Testis (tissue), 3 donors: ENCODE data around the gene FBXO36. TPM values are rescaled to one million over a fixed set of nuclear protein-coding genes. Genes with fewer than 3 reads are reported as not detected.
"Not testable (repeated sequence)": the region's sequence is repeated elsewhere in the genome, so short reads cannot be mapped to it uniquely, and the experiment has no call there.

Source experiments
- DNase-seq: peaks from one replicate; pipeline ENCODE4 v3.0.0-alpha.2; 2019
- H3K27ac ChIP-seq, 2 donors: fragments of 200-600 bp; sonication (generic); one replicate each; pipeline ENCODE4 v1.5.1; 2019
- H3K27me3 ChIP-seq: fragments of 200-600 bp; sonication (generic); one replicate; pipeline ENCODE4 v1.5.1; 2019
- H3K36me3 ChIP-seq: fragments of 200-600 bp; sonication (generic); one replicate; pipeline ENCODE4 v1.5.1; 2017; ENCODE audit warnings: low read depth; ENCODE audit errors: missing control alignments
- H3K4me1 ChIP-seq: fragments of 200-600 bp; sonication (generic); one replicate; pipeline ENCODE4 v1.5.1; 2019
- H3K4me3 ChIP-seq, 2 donors: fragments of 200-600 bp; sonication (generic); one replicate each; pipeline ENCODE4 v1.5.1; 2017 to 2019
- H3K9me3 ChIP-seq: fragments of 200-600 bp; sonication (generic); one replicate; pipeline ENCODE4 v1.5.1; 2017
- CTCF ChIP-seq, 3 experiments: fragments of 450-650 bp in 2 of 3; fragments of 200-600 bp in 1 of 3; sonication (generic) in 1 of 3; IDR thresholded peaks; one replicate each; pipeline ENCODE4 v1.5.1; 2016 to 2019; ENCODE audit warnings: antibody characterized with exemption in 3 of 3, mild to moderate bottlenecking in 2 of 3, moderate library complexity in 1 of 3
- POLR2A ChIP-seq: fragments of 450-650 bp; IDR thresholded peaks from one replicate; pipeline ENCODE4 v1.6.1; 2017; ENCODE audit warnings: antibody characterized with exemption, mild to moderate bottlenecking, moderate library complexity
- WGBS, 2 donors: methylation state at CpG; one replicate each; pipeline ENCODE4 v1.1.5; 2018; 5-methylcytosine and 5-hydroxymethylcytosine counted together
- intact Hi-C: fragments of 100-400 bp; cut with DNase I; formaldehyde crosslinking; loops from one replicate; pipeline ENCODE4 v1.15.1; 2023; ENCODE audit warnings: low total_unique reads
- polyA plus RNA-seq: library from polyadenylated mRNA; stranded (reverse); fragments of 350-450 nt; fragmentation: Illumina TruSeq; extraction: RNeasy Lipid Tissue Mini Kit (QIAGEN cat#74804); gene quantifications from one replicate; pipeline ENCODE4 v1.2.3, GENCODE V29; 2014; ENCODE audit warnings: low read depth, low replicate concordance; ENCODE audit not compliant: insufficient read depth
- total RNA-seq, 2 donors: library from RNA; depleted of rRNA; stranded (reverse); fragments of >200 nt; gene quantifications; one replicate each; pipeline ENCODE4 v1.2.3, GENCODE V29; 2016

FBXO36 gene
- total and polyA plus RNA-seq, 3 donors from 2014 or later = 6.8 to 16.8 (median 7.1) TPM

- no peaks in the 10 kb centered on the region for H3K4me1 ChIP-seq
- intact Hi-C loops = no loop called here
Measured at GRCh38 chr2:229900012-229900411, 22.3 kb upstream of the FBXO36 start.

DNA sequence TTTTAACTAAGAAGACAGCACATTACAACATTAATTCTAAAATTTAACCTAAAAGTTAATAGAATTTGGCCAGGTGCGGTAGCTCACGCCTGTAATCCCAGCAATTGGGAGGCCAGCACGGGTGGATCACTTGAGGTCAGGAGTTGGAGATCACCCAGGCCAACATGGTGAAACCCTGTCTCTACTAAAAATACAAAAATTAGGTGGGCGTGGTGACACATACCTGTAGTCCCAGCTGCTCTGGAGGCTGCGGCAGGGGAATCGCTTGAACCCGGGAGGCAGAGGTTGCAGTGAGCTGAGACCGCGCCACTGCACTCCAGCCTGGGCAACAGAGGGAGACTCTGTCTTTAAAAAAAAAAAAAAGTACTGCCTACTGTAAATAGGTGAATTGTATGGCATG is 21.8 kb upstream of the FBXO36 start:
- intact Hi-C loops, H3K27me3 ChIP-seq, H3K36me3 ChIP-seq, DNase-seq, H3K9me3 ChIP-seq, H3K4me1 ChIP-seq, H3K4me3 ChIP-seq, H3K27ac ChIP-seq: not testable (repeated sequence)
- 94% methylated on average over 9 of the region's 9 CpGs for WGBS, 2 donors

More at GRCh38 chr2:229900012-229900411, 22.3 kb upstream of the FBXO36 start:
- 86 to 87% methylated on average over 3 of the region's 3 CpGs for WGBS, 2 donors
- H3K4me3 ChIP-seq = no peak overlapping the region
- no peak for TF ChIP-seq CTCF (IDR thresholded peaks at IDR 0.05)
- no peaks in the 10 kb centered on the region for H3K36me3 ChIP-seq
- no peaks in the 10 kb centered on the region for H3K27me3 ChIP-seq
- no peak for DNase-seq
- H3K27ac ChIP-seq = no peak overlapping the region
- H3K9me3 ChIP-seq = no peaks in the 10 kb centered on the region

DNA sequence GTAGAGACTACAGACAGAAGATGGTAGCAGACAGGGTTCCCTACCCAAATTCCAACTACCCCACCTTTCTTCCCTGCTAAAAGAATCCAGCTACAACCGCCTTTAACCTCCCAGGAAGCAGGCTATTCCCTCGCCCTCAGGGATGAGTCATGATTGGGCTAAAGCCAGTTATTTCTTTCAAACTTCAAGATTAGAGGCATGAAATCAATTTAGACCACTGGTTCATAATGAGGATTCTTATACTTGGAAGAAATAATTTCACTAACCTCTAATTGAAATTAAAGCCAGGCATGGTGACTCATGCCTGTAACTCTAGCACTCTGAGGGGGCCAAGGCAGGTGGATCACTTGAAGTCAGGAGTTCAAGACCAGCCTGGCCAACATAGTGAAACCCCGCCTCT is 20.5 kb upstream of the FBXO36 start:
- Histone ChIP-seq H3K27ac (no peak overlapping the region), H3K36me3 (no peaks in the 10 kb centered on the region), H3K27me3 (no peaks in the 10 kb centered on the region), H3K4me1 (no peaks in the 10 kb centered on the region), H3K9me3 (no peaks in the 10 kb centered on the region), H3K4me3 (no peak overlapping the region)
- intact Hi-C loops = no loop called here
- no peak for TF ChIP-seq CTCF (IDR thresholded peaks at IDR 0.05)
- TF ChIP-seq POLR2A = no peak
- no peak for DNase-seq
- 52 to 58% methylated on average over 2 to 3 of the region's 3 CpGs for WGBS, 2 donors

DNA sequence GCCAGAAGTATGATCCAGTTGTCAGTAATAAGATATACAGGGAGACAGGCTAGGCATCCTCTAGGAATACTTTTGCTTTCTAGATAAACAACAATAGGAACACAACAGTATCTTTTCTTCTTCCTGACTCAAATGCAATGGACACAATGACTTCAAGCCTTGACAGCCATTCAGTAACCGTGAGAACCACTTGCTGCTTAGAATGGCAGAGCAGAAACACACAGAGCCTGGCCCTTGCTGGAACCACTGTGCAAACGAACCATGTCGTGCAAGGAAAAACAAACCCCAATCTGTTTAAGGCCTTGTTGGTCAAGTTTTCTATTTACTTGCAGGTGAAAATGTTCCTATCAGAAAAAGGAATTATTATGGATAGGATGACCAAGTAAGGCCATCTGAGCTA is 19.3 kb upstream of the FBXO36 start:
- Histone ChIP-seq H3K9me3 (no peaks in the 10 kb centered on the region), H3K4me1 (no peaks in the 10 kb centered on the region), H3K36me3 (no peaks in the 10 kb centered on the region), H3K4me3 (no peak overlapping the region), H3K27me3 (no peaks in the 10 kb centered on the region), H3K27ac (no peak overlapping the region)
- WGBS, 2 donors = 73 to 86% methylated on average over 3 of the region's 3 CpGs
- TF ChIP-seq CTCF (IDR thresholded peaks at IDR 0.05) (no peak), POLR2A (no peak)
- intact Hi-C loops = no loop called here
- no peak for DNase-seq

GRCh38 chr2:229905601-229906000 is 16.7 kb upstream of the FBXO36 start:
- intact Hi-C loops = no loop called here
- Histone ChIP-seq H3K4me1 (peaks cover 3% of the 10 kb centered on the region), H3K27me3 (no peaks in the 10 kb centered on the region), H3K27ac (no peak overlapping the region), H3K9me3 (no peaks in the 10 kb centered on the region), H3K4me3 (no peak overlapping the region), H3K36me3 (no peaks in the 10 kb centered on the region)
- 83 to 86% methylated on average over 2 of the region's 2 CpGs for WGBS, 2 donors
- DNase-seq = no peak
- TF ChIP-seq CTCF (IDR thresholded peaks at IDR 0.05) = no peak
- no peak for TF ChIP-seq POLR2A
